Fibroblast of lung (primary cell): ENCODE data around the gene C2orf81. TPM values are rescaled to one million over a fixed set of nuclear protein-coding genes. Genes with fewer than 3 reads are reported as not detected.

Experiments used
- DNase-seq, 2 donors: peaks; one replicate each; pipeline versions ENCODE4 v3.0.0 to v3.0.0-alpha.2; 2010; ENCODE audit warnings: low read depth in 2 of 2
- H2AFZ ChIP-seq: 2 replicates; pipeline ENCODE4 v1.5.1; 2012; ENCODE audit warnings: low read length, control low read depth, inconsistent platforms
- H3K27ac ChIP-seq: 2 replicates; pipeline ENCODE4 v1.5.1; 2011; ENCODE audit warnings: low read length, control low read depth; ENCODE audit not compliant: insufficient read depth
- H3K27me3 ChIP-seq: 2 replicates; pipeline ENCODE4 v1.5.1; 2011; ENCODE audit warnings: mild to moderate bottlenecking, low read length; ENCODE audit not compliant: control insufficient read depth, insufficient read depth
- H3K36me3 ChIP-seq: 2 replicates; pipeline ENCODE4 v1.5.1; 2011; ENCODE audit warnings: low read length; ENCODE audit not compliant: control insufficient read depth, insufficient read depth
- H3K4me1 ChIP-seq: 2 replicates; pipeline ENCODE4 v1.5.1; 2011; ENCODE audit warnings: low read length; ENCODE audit not compliant: control insufficient read depth, insufficient read depth; ENCODE audit errors: extremely low read depth
- H3K4me2 ChIP-seq: 2 replicates; pipeline ENCODE4 v1.5.1; 2011; ENCODE audit warnings: low read length, control low read depth; ENCODE audit not compliant: insufficient read depth; ENCODE audit errors: extremely low read depth
- H3K4me3 ChIP-seq, 4 experiments: fragments of 200-600 bp in 1 of 4; sonication (generic) in 1 of 4; replicated peaks in 1 of 4; 2 replicates each; pipeline ENCODE4 v1.5.1; 2011 to 2016; ENCODE audit warnings: low read length in 4 of 4, low read depth in 3 of 4, mild to moderate bottlenecking in 3 of 4, control low read depth in 2 of 4, inconsistent platforms in 1 of 4, mixed read lengths in 1 of 4; ENCODE audit not compliant: insufficient read depth in 1 of 4; ENCODE audit errors: control extremely low read depth in 1 of 4
- H3K79me2 ChIP-seq: 2 replicates; pipeline ENCODE4 v1.5.1; 2012; ENCODE audit warnings: mild to moderate bottlenecking, low read length, inconsistent platforms; ENCODE audit not compliant: control insufficient read depth, insufficient read depth
- H3K9ac ChIP-seq: 2 replicates; pipeline ENCODE4 v1.5.1; 2011; ENCODE audit warnings: mild to moderate bottlenecking, low read length, control low read depth; ENCODE audit not compliant: insufficient read depth
- H3K9me3 ChIP-seq: 2 replicates; pipeline ENCODE4 v1.5.1; 2012; ENCODE audit warnings: low read depth, low read length; ENCODE audit not compliant: control insufficient read depth, insufficient read depth
- H4K20me1 ChIP-seq: 2 replicates; pipeline ENCODE4 v1.5.1; 2011; ENCODE audit warnings: low read length; ENCODE audit not compliant: control insufficient read depth, insufficient read depth; ENCODE audit errors: extremely low read depth
- CTCF ChIP-seq, 2 donors: IDR thresholded peaks in 1 of 2; conservative IDR thresholded peaks in 1 of 2; 1 replicate in 1 of 2; 2 replicates in 1 of 2; pipeline ENCODE4 v1.5.1; 2011 to 2012; ENCODE audit warnings: low read length in 2 of 2, control low read depth in 1 of 2, inconsistent platforms in 1 of 2, low read depth in 1 of 2, mild to moderate bottlenecking in 1 of 2
- EZH2 ChIP-seq: IDR thresholded peaks from 2 replicates; pipeline ENCODE4 v1.5.1; 2012; ENCODE audit warnings: low read length, control low read depth, mild to moderate bottlenecking; ENCODE audit errors: missing control alignments
- polyA plus RNA-seq, 2 donors: library from polyadenylated mRNA; depleted of rRNA in 1 of 2; stranded (reverse) in 1 of 2; unstranded in 1 of 2; fragments of >200 nt; gene quantifications; 2 replicates each; pipeline ENCODE4 v1.2.1, GENCODE V29; 2011 to 2012; ENCODE audit warnings: missing spikeins in 1 of 2
- total RNA-seq: library from RNA; depleted of rRNA; stranded (reverse); fragments of >200 nt; gene quantifications from 2 replicates; pipeline ENCODE4 v1.2.1, GENCODE V29; 2014

Gene C2orf81
- total and polyA plus RNA-seq, 2 donors (not counting 1 experiment from before 2014, with no cell fraction given), result 0.25 to 1.5 TPM

DNA sequence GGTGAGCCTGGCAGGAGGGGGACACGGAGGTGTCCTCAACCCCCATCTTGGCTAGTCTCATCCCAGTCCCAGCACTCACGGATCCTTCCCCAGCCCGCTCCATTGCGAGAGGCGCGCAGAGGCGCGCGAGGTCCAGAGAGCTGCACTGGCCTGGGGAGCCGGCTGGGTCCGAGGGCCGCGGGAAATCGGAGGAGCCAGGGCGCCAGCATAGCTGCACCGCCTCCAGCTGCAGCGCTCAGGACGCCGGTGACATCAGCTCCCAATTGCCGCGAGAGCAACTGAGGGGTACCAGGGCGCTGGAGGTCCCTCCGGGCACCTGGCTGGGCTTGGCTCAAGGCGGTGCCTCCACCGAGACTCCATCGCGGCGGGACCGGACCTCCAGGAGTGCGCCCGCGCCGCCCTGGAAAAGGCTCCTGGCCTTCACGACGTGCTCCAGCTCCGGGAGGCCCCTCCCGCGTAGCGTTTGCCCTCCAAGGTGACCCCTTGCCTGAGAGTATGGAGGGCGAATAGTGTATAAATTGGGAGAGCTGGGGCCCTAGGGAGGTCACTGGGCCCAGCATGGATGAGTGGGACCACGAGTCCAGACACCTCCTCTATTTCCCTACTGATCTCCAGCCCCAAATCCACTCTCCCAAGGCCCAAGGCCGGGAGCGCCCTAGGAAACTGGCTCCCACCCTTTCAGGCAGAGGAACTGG, 14.8 kb upstream of the C2orf81 start:
- no peaks in the 10 kb centered on the region for H4K20me1 ChIP-seq

GRCh38 chr2:74430502-74430901, 9.1 kb upstream of the C2orf81 start:
- no peak overlapping the region for H3K27ac ChIP-seq
- no peak for DNase-seq
- H3K9ac ChIP-seq, result no peak overlapping the region
- H2AFZ ChIP-seq, result no peak overlapping the region
- H3K4me1 ChIP-seq, result peaks cover 2% of the 10 kb centered on the region
- no peaks in the 10 kb centered on the region for H3K79me2 ChIP-seq
- H3K36me3 ChIP-seq, result peaks cover 14% of the 10 kb centered on the region
- no peaks in the 10 kb centered on the region for H4K20me1 ChIP-seq
- H3K9me3 ChIP-seq, result no peaks in the 10 kb centered on the region
- H3K4me2 ChIP-seq, result no peak overlapping the region
- H3K27me3 ChIP-seq, result no peaks in the 10 kb centered on the region
- no peak overlapping the region for H3K4me3 ChIP-seq
- no peak for TF ChIP-seq CTCF (conservative IDR thresholded peaks at IDR 0.05 in 1 of 2, IDR thresholded peaks at IDR 0.05 in 1 of 2; ENCODE audit: low read depth in 1 of 2, low read length in 2 of 2)
- no peak for TF ChIP-seq EZH2

More for the DNA sequence above, 14.8 kb upstream of the C2orf81 start:
- Histone ChIP-seq H3K36me3 (peaks cover 2% of the 10 kb centered on the region), H3K9ac (no peak overlapping the region), H3K79me2 (no peaks in the 10 kb centered on the region), H3K4me3 (no peak overlapping the region), H3K4me2 (no peak overlapping the region), H3K27me3 (no peaks in the 10 kb centered on the region), H3K27ac (no peak overlapping the region), H3K4me1 (peaks cover 12% of the 10 kb centered on the region), H3K9me3 (no peaks in the 10 kb centered on the region), H2AFZ (no peak overlapping the region)
- TF ChIP-seq EZH2 (no peak), CTCF (conservative IDR thresholded peaks at IDR 0.05 in 1 of 2, IDR thresholded peaks at IDR 0.05 in 1 of 2; ENCODE audit: low read depth in 1 of 2, low read length in 2 of 2) (no peak)
- DNase-seq, result no peak

DNA sequence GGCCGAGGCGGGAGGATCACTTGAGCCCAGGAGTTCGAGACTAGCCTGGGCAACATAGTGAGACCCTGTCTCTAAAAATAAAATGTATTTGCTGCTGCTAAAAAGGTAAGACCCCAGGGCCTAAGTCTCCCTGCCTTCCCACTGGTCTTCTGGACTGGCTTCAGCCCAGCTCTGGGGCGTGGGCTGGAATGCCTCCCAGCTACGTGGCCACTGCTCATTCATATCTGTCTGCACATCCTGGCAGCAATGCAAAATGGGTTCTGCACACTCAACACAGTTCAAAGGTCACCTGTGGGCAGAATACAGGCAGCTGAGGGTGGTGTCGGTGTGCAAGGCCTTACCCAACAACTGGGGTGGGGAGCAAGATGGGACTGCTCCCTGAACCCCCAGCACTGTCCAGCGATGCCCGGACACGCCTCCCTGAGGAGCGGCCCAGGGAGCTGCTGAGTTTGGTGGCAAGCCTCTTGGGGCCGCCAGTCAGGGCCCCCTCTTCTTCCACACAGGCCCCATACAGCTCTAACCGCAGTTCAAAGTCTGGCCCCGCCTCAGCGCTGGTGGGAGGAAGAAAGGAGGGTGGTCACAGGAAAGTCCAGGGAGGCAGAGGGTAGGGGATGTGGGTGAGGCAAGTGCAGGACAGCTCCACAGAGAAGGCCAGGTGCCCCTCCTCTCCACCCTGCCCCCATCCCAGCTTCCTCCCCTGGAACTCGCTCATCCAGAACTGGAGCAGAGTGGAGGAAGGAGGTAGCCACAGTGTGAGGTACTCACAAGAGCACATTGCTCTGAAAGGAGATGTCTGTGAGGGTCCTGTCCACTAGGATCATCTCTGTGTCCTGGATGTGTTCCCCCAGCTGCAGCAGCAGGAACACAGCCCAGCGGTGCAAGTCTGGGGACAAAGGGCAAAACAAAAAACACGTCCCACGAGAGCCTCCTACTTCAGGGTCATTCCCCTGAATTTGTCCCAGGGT, 8.3 kb upstream of the C2orf81 start:
- no peaks in the 10 kb centered on the region for H3K27me3 ChIP-seq
- peak in 1 of 2 donors; percentile 24 for DNase-seq
- TF ChIP-seq CTCF (conservative IDR thresholded peaks at IDR 0.05 in 1 of 2, IDR thresholded peaks at IDR 0.05 in 1 of 2; ENCODE audit: low read depth in 1 of 2, low read length in 2 of 2) (no peak), EZH2 (no peak)
- H3K4me2 ChIP-seq, result no peak overlapping the region
- peaks cover 16% of the 10 kb centered on the region for H3K36me3 ChIP-seq
- no peak overlapping the region for H3K27ac ChIP-seq
- peaks cover 2% of the 10 kb centered on the region for H3K4me1 ChIP-seq
- H2AFZ ChIP-seq, result no peak overlapping the region
- no peaks in the 10 kb centered on the region for H3K9me3 ChIP-seq
- H4K20me1 ChIP-seq, result no peaks in the 10 kb centered on the region
- no peak overlapping the region for H3K4me3 ChIP-seq
- no peak overlapping the region for H3K9ac ChIP-seq
- no peaks in the 10 kb centered on the region for H3K79me2 ChIP-seq
